GM12865 (cell line): Measurements from ENCODE around the gene GJA5.

Source experiments
- DNase-seq: peaks from one replicate; pipeline ENCODE4 v3.0.0; 2010; ENCODE audit warnings: low read depth
- H3K4me3 ChIP-seq: 2 replicates; pipeline ENCODE4 v1.5.1; 2011; ENCODE audit warnings: mild to moderate bottlenecking, low read depth, low read length, control low read depth
- CTCF ChIP-seq: IDR thresholded peaks from 2 replicates; pipeline ENCODE4 v1.5.1; 2011; ENCODE audit warnings: low read length, control low read depth, low read depth, inconsistent platforms; ENCODE audit not compliant: insufficient read depth; ENCODE audit errors: missing control alignments

The GJA5 gene

DNA sequence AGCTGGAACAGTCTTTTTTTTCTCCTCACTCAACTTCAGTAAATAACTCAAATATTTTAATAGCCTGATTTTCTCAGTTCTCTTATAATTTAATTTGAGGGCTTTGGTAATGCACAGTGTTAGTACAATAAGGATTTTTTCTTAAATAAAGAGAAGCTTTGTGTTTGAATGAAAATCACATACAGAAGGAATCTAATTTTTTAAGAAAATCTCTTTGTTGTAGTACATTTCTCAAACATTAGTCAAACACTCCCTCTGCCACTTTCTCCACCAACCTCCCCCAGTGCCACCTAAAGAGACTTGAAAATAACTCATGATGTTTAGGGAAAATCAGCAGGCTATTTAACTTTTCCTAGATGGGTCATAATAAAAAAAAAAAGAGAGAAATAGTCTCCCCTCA is 47.8 kb downstream of the GJA5 start:
- no peak for DNase-seq
- no peak overlapping the region for H3K4me3 ChIP-seq
- TF ChIP-seq CTCF, result no peak
